Smooth muscle cell (in vitro differentiated cells): ENCODE measurements around the gene SVIL. TPM values are rescaled to one million over a fixed set of nuclear protein-coding genes. Genes with fewer than 3 reads are reported as not detected.

Source experiments
- DNase-seq: peaks from one replicate; lab custom pipeline; 2025; ENCODE audit not compliant: unreplicated experiment; lab: John Stamatoyannopoulos, UW
- H2AFZ ChIP-seq: fragments of 200-600 bp; sonication (generic); 2 replicates; pipeline ENCODE4 v1.6.0; 2016; ENCODE audit warnings: antibody characterized with exemption, low read depth, mild to moderate bottlenecking
- H3F3A ChIP-seq: fragments of 200-600 bp; sonication (generic); 2 replicates; pipeline ENCODE4 v1.6.0; 2017; ENCODE audit warnings: antibody characterized with exemption, low read depth
- H3K27ac ChIP-seq: fragments of 200-600 bp; sonication (generic); 2 replicates; pipeline ENCODE4 v1.5.1; 2016; ENCODE audit warnings: low read depth, mild to moderate bottlenecking
- H3K27me3 ChIP-seq: fragments of 200-600 bp; sonication (generic); 2 replicates; pipeline ENCODE4 v1.6.1; 2016; ENCODE audit warnings: low read depth, mild to moderate bottlenecking
- H3K36me3 ChIP-seq: fragments of 200-600 bp; sonication (generic); 2 replicates; pipeline ENCODE4 v1.5.1; 2016; ENCODE audit warnings: low read depth
- H3K4me1 ChIP-seq: fragments of 200-600 bp; sonication (generic); 2 replicates; pipeline ENCODE4 v1.5.1; 2016; ENCODE audit warnings: low read depth
- H3K4me2 ChIP-seq: fragments of 200-600 bp; sonication (generic); 2 replicates; pipeline ENCODE4 v1.6.0; 2016; ENCODE audit warnings: mild to moderate bottlenecking
- H3K4me3 ChIP-seq: fragments of 200-600 bp; sonication (generic); 2 replicates; pipeline ENCODE4 v1.5.1; 2016; ENCODE audit warnings: mild to moderate bottlenecking
- H3K79me2 ChIP-seq: fragments of 200-600 bp; sonication (generic); 2 replicates; pipeline ENCODE4 v1.6.0; 2016; ENCODE audit warnings: low read depth, mild to moderate bottlenecking
- H3K9ac ChIP-seq: fragments of 200-600 bp; sonication (generic); 2 replicates; pipeline ENCODE4 v1.6.0; 2016; ENCODE audit warnings: low read depth
- H3K9me3 ChIP-seq: fragments of 200-600 bp; sonication (generic); replicated peaks from 2 replicates; pipeline ENCODE4 v1.5.1; 2016; ENCODE audit warnings: low read depth
- H4K20me1 ChIP-seq: fragments of 200-600 bp; sonication (generic); 2 replicates; pipeline ENCODE4 v1.6.0; 2016; ENCODE audit warnings: low read depth
- WGBS: methylation state at CpG from one replicate; pipeline ENCODE4 v1.1.7; 2016; ENCODE audit warnings: low lambda C conversion rate; 5-methylcytosine and 5-hydroxymethylcytosine counted together
- polyA plus RNA-seq: library from polyadenylated mRNA; unstranded; fragments of >200 nt; fragmentation: Nextera tagmentation; extraction: Ambion mirVana; gene quantifications from 2 replicates; pipeline ENCODE4 v1.2.1, GENCODE V29; 2016
- total RNA-seq: library from RNA; depleted of rRNA; stranded (reverse); fragments of >200 nt; gene quantifications from 2 replicates; pipeline ENCODE4 v1.2.3, GENCODE V29; 2014
- TF ChIP-seq, protein P1 (sequence below): fragments of 200-600 bp; sonication (generic); IDR thresholded peaks from 2 replicates; pipeline ENCODE4 v1.5.1; 2017; ENCODE audit warnings: borderline replicate concordance, mild to moderate bottlenecking, antibody characterized with exemption; ENCODE audit not compliant: insufficient read depth, poor library complexity, severe bottlenecking

SVIL gene
- total and polyA plus RNA-seq, 2 experiments from 2014 or later = 32.5 to 33.0 TPM

DNA sequence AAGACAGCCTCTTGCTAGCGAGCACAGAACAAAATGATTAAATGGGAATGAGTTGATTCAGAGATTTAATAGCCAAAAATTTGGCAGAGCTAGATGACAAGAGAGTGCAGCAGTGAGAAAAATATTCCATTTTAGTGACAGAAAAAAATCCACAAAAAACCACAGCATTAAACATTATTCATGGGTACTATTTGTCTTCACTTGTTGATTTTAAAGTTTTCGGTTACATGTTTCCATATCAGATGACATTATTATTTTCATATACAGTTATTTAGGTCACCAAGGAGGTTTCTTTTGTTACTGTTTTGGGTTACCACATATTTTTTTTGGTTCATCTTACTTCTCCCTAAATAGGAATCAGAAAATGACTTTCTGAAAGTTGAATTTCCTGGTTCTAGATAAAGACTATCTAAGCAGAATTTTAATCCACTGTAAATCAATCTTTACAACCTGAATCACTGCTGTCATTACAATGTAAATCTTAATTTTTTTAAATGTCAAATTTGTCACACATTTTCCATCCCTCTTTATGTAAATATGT, 87.9 kb downstream of the SVIL start:
- TF ChIP-seq, protein P1, sequence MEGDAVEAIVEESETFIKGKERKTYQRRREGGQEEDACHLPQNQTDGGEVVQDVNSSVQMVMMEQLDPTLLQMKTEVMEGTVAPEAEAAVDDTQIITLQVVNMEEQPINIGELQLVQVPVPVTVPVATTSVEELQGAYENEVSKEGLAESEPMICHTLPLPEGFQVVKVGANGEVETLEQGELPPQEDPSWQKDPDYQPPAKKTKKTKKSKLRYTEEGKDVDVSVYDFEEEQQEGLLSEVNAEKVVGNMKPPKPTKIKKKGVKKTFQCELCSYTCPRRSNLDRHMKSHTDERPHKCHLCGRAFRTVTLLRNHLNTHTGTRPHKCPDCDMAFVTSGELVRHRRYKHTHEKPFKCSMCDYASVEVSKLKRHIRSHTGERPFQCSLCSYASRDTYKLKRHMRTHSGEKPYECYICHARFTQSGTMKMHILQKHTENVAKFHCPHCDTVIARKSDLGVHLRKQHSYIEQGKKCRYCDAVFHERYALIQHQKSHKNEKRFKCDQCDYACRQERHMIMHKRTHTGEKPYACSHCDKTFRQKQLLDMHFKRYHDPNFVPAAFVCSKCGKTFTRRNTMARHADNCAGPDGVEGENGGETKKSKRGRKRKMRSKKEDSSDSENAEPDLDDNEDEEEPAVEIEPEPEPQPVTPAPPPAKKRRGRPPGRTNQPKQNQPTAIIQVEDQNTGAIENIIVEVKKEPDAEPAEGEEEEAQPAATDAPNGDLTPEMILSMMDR = no peak
- Histone ChIP-seq H3K4me3 (no peak overlapping the region), H3K9ac (no peak overlapping the region), H3K4me1 (peaks cover 7% of the 10 kb centered on the region), H3K79me2 (peaks cover 7% of the 10 kb centered on the region), H3K9me3 (no peaks in the 10 kb centered on the region), H3K27me3 (no peaks in the 10 kb centered on the region), H3K36me3 (peaks cover 6% of the 10 kb centered on the region), H3F3A (no peaks in the 10 kb centered on the region), H3K4me2 (no peak overlapping the region), H3K27ac (no peak overlapping the region), H2AFZ (no peak overlapping the region), H4K20me1 (peaks cover 60% of the 10 kb centered on the region)
- WGBS = 98% methylated on average over 2 of the region's 2 CpGs
- DNase-seq = no peak

DNA sequence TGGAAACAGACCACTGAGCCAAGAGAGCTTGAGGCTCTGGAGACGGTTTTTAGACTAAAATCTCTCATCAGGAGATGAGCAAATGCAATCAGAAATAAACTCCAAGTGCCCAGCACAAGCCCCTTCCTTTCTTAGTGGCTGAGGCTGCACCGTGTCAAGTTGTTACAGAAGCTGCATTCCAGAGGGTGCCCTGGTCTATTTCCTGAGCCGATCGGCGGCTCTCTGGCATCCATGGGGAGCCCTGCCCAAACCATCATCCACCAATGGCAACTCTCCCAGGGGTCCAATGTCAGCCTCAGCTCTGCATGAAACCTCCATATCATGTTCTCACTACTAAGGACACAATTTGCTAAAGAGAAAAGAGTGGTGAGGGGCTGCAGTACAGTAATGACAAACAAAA, 89.6 kb downstream of the SVIL start:
- DNase-seq = no peak
- Histone ChIP-seq H2AFZ (no peak overlapping the region), H3K4me1 (peaks cover 16% of the 10 kb centered on the region), H3K9ac (no peak overlapping the region), H3K79me2 (peaks cover 7% of the 10 kb centered on the region), H3K36me3 (no peaks in the 10 kb centered on the region), H3K9me3 (no peaks in the 10 kb centered on the region), H4K20me1 (peaks cover 77% of the 10 kb centered on the region), H3F3A (no peaks in the 10 kb centered on the region), H3K4me3 (no peak overlapping the region), H3K27ac (no peak overlapping the region), H3K4me2 (no peak overlapping the region), H3K27me3 (no peaks in the 10 kb centered on the region)
- WGBS = 44% methylated on average over 5 of the region's 5 CpGs
- TF ChIP-seq, protein P1 = no peak

GRCh38 chr10:29543715-29544114, 91.1 kb downstream of the SVIL start:
- Histone ChIP-seq H3K79me2 (peaks cover 7% of the 10 kb centered on the region), H3K27me3 (no peaks in the 10 kb centered on the region), H4K20me1 (peaks cover 89% of the 10 kb centered on the region)

GRCh38 chr10:29542723-29543122, 92.0 kb downstream of the SVIL start:
- Histone ChIP-seq H3K27me3 (no peaks in the 10 kb centered on the region), H3K36me3 (no peaks in the 10 kb centered on the region), H3F3A (no peaks in the 10 kb centered on the region), H3K9me3 (no peaks in the 10 kb centered on the region), H3K4me1 (peaks cover 16% of the 10 kb centered on the region), H3K4me3 (no peak overlapping the region), H4K20me1 (peaks cover 94% of the 10 kb centered on the region), H3K9ac (no peak overlapping the region), H3K79me2 (peaks cover 7% of the 10 kb centered on the region), H2AFZ (no peak overlapping the region), H3K27ac (no peak overlapping the region), H3K4me2 (no peak overlapping the region)
- TF ChIP-seq, protein P1 = no peak
- 85% methylated on average over 4 of the region's 4 CpGs for WGBS
- DNase-seq = no peak

More at GRCh38 chr10:29543715-29544114, 91.1 kb downstream of the SVIL start:
- Histone ChIP-seq H3K27ac (no peak overlapping the region), H3F3A (no peaks in the 10 kb centered on the region), H3K4me2 (no peak overlapping the region), H3K9me3 (no peaks in the 10 kb centered on the region), H3K4me1 (peaks cover 16% of the 10 kb centered on the region), H3K4me3 (no peak overlapping the region), H2AFZ (no peak overlapping the region), H3K9ac (no peak overlapping the region), H3K36me3 (no peaks in the 10 kb centered on the region)
- TF ChIP-seq, protein P1 = no peak
- DNase-seq = no peak
